Measurements from ENCODE around the gene EXD3.

The EXD3 gene

GRCh38 chr9:137376386-137376785 lies 46.6 kb downstream of the EXD3 start:
- TF ChIP-seq GATA1 (IDR thresholded peaks at IDR 0.05; ENCODE audit: low read depth, low read length), result no peak
- no peak for TF ChIP-seq POLR2A (IDR thresholded peaks at IDR 0.05; ENCODE audit: low read length)
- no peak for DNase-seq

- DNase-seq, result no peak
- TF ChIP-seq POLR2A (IDR thresholded peaks at IDR 0.05; ENCODE audit: low read length) (no peak), GATA1 (IDR thresholded peaks at IDR 0.05; ENCODE audit: low read depth, low read length) (no peak)
Measured at GRCh38 chr9:137375321-137376058, 47.5 kb downstream of the EXD3 start.

- TF ChIP-seq GATA1 (IDR thresholded peaks at IDR 0.05; ENCODE audit: low read depth, low read length), result no peak
- TF ChIP-seq POLR2A (IDR thresholded peaks at IDR 0.05; ENCODE audit: low read length), result no peak
- DNase-seq, result no peak
Measured at GRCh38 chr9:137374131-137374845, 48.7 kb downstream of the EXD3 start.

- no peak for TF ChIP-seq POLR2A (IDR thresholded peaks at IDR 0.05; ENCODE audit: low read length)
- no peak for TF ChIP-seq GATA1 (IDR thresholded peaks at IDR 0.05; ENCODE audit: low read depth, low read length)
- no peak for DNase-seq
Measured at GRCh38 chr9:137373611-137373980, 49.4 kb downstream of the EXD3 start.

- TF ChIP-seq POLR2A (IDR thresholded peaks at IDR 0.05; ENCODE audit: low read length), result no peak
- TF ChIP-seq GATA1 (IDR thresholded peaks at IDR 0.05; ENCODE audit: low read depth, low read length), result no peak
- DNase-seq, result no peak
Measured at GRCh38 chr9:137372693-137373610, 50.0 kb downstream of the EXD3 start.

GRCh38 chr9:137371946-137372651 lies 50.9 kb downstream of the EXD3 start:
- no peak for DNase-seq
- TF ChIP-seq POLR2A (IDR thresholded peaks at IDR 0.05; ENCODE audit: low read length) (no peak), GATA1 (IDR thresholded peaks at IDR 0.05; ENCODE audit: low read depth, low read length) (no peak)

- DNase-seq, result no peak
- no peak for TF ChIP-seq GATA1 (IDR thresholded peaks at IDR 0.05; ENCODE audit: low read depth, low read length)
- no peak for TF ChIP-seq POLR2A (IDR thresholded peaks at IDR 0.05; ENCODE audit: low read length)
Measured at GRCh38 chr9:137371521-137371941, 51.4 kb downstream of the EXD3 start.

- no peak for DNase-seq
- TF ChIP-seq GATA1 (IDR thresholded peaks at IDR 0.05; ENCODE audit: low read depth, low read length) (no peak), POLR2A (IDR thresholded peaks at IDR 0.05; ENCODE audit: low read length) (no peak)
Measured at GRCh38 chr9:137370865-137371520, 52.0 kb downstream of the EXD3 start.

GRCh38 chr9:137369911-137370764 lies 52.8 kb downstream of the EXD3 start:
- DNase-seq, result no peak
- TF ChIP-seq POLR2A (IDR thresholded peaks at IDR 0.05; ENCODE audit: low read length) (no peak), GATA1 (IDR thresholded peaks at IDR 0.05; ENCODE audit: low read depth, low read length) (no peak)

- TF ChIP-seq POLR2A (IDR thresholded peaks at IDR 0.05; ENCODE audit: low read length) (no peak), GATA1 (IDR thresholded peaks at IDR 0.05; ENCODE audit: low read depth, low read length) (no peak)
- DNase-seq, result no peak
Measured at GRCh38 chr9:137369061-137369787, 53.7 kb downstream of the EXD3 start.

GRCh38 chr9:137368431-137369035 lies 54.4 kb downstream of the EXD3 start:
- no peak for DNase-seq
- TF ChIP-seq GATA1 (IDR thresholded peaks at IDR 0.05; ENCODE audit: low read depth, low read length) (no peak), POLR2A (IDR thresholded peaks at IDR 0.05; ENCODE audit: low read length) (no peak)
